Activated T-helper 1 cell treated with Interleukin-2 at 50 U/mL for 16 hours (primary cell): ENCODE data around the gene ROPN1L.

ENCODE experiments used
- DNase-seq: peaks from one replicate; pipeline ENCODE4 v3.0.0-alpha.2; 2020; ENCODE audit warnings: low read depth

Gene ROPN1L

GRCh38 chr5:10431415-10431814 lies 10.3 kb upstream of the ROPN1L start:
- DNase-seq, result no peak

DNA sequence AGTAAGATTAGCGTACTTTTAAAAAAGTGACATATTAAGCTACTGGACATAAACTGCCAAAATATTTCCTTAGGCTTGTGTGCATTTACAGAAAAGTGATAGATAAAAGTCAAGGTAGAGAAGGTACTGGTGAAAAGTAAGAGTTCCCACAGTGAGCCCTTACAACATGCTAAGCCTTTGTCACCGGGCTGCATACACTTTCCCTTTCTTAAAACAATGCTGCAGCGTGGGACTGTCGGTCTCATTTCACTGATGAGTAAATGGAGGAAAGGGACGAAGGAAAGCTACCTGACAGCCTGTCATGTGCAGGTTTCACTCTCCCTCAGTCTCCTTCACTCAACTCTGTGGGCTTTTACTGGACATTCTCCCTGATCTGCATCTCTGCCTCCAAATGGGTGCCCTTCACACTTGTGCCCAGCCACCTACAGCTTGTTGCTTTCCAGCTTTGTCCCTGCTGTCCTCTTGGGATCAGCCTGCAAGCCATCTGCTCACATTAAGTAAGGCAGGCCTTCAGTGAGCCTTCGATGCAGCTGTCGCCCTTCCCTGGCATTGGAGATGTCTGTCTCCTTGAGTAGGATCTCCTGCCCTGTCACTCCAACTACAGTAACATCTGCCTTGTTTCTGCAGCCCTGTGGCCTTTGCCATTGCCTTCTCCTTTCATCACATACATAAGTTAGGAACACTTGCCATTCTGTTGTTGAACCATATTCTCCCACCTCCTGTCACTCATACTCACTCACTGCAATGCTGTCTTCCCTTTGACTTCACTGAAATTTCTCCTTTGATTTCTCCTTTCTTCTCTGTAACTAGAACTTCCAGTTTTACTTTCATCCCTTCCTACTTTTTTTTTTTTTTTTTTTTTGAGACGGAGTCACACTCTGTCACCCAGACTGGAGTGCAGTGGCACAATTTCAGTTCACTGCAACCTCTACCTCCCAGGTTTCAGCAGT lies 9.3 kb upstream of the ROPN1L start:
- DNase-seq, result no peak

DNA sequence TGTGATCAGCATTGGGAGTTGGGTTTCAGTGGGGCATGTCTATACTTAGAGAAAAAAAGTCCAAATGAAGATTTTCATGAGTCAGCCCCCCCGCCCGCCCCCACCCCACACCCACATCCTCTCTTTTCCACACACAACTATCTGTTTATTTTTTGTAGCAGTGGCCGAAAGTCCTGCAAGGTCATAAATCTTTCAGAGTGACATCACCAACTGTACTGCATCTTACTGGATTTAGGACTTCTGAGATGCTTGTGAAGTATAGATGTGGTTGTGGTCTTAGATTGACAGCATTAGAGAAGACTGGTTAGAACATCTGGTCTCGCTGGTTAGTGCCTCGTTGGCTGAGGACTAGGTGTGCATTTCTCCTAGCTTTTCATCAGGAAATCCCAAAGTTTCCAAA lies 7.3 kb upstream of the ROPN1L start:
- DNase-seq, result no peak

- DNase-seq, result no peak
Observed at GRCh38 chr5:10438301-10438700, 3.4 kb upstream of the ROPN1L start.

DNA sequence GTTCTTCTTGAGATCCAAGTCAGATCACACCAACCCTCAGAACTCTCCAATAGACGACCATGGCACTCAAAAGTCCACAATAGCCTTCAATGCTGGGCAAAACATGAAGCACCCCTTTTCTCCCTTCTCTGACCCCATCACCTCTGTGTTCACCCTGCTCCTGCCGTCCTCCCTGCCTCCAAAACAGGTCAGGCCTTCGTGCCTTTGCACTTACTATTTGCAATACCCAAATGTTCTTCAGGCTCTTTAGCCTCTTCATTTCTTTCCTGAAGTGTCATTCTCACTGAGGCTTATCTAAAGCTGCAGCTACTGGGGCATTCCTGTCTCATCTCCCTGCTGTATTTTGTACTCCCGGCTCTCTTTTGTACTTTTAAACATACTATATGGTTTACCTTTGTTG lies 2.0 kb upstream of the ROPN1L start:
- no peak for DNase-seq

DNA sequence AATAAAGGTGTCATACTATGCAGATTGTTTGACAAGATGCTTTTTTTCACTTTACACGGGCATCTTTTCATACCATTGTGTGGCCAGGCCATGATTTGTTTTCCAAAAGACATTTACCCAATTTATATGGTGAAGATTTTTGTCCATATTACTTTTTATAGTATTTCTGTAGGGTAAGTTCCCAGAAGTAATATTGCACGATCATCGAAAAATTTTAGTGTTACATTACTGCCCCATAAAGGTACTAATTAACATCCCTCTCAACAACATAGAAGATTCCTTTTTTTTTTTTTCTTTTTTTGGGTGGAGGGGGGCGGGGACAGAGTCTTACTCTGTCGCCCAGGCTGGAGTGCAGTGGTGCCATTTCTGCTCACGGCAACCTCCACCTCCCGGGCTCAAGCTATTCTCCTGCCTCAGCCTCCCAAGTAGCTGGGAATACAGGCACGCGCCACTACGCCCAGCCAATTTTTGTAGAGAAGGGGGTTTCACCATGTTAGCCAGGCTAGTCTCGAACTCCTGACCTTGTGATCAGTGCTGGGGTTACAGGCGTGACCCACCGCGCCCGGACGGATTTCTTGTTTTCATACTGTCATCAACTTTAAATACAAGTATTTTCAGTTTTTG lies 1.2 kb upstream of the ROPN1L start:
- no peak for DNase-seq

DNA sequence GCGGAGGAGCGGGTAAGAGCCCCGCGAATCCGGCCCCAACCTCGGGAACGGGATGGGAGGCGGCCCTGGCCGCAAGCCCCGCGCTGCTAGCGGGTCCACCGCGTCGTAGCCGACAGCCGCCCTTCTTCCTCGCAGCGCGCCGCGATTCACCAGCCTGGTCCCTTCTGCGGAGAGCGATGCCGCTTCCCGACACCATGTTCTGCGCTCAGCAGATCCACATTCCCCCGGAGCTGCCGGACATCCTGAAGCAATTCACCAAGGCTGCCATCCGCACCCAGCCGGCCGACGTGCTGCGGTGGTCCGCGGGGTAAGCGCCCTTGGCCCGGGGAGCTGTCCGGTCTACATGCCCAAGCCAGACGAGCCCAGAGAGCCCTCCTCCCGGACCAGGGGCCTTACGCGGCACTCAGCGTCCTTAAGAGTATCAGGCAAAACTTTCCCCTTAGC lies 335 bp downstream of the ROPN1L start:
- DNase-seq, result no peak

- DNase-seq, result no peak
Observed at GRCh38 chr5:10442576-10442975, 897 bp downstream of the ROPN1L start.

DNA sequence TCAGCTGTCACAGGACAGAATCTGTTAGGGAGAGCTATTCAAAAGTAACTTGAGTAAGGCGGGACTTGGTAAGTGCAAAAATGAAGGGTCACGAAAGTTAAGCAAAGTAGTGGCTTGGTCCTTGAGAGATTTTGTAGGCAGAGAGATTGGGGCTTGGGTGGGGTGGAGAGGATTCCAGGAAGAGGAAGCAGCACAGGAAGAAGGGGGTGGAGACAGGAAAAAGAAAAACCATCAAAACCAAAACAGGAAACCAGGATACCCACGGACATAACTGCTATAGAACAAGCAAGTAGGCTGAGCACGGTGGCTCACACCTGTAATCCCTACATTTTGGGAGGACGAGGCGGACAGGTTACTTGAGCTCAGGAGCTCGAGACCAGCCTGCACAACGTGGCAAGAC lies 3.7 kb downstream of the ROPN1L start:
- DNase-seq, result no peak

- no peak for DNase-seq
Observed at GRCh38 chr5:10446490-10446889, 4.8 kb downstream of the ROPN1L start.

- no peak for DNase-seq
Observed at GRCh38 chr5:10447041-10447440, 5.4 kb downstream of the ROPN1L start.

GRCh38 chr5:10448754-10449360 lies 7.2 kb downstream of the ROPN1L start:
- DNase-seq, result no peak

DNA sequence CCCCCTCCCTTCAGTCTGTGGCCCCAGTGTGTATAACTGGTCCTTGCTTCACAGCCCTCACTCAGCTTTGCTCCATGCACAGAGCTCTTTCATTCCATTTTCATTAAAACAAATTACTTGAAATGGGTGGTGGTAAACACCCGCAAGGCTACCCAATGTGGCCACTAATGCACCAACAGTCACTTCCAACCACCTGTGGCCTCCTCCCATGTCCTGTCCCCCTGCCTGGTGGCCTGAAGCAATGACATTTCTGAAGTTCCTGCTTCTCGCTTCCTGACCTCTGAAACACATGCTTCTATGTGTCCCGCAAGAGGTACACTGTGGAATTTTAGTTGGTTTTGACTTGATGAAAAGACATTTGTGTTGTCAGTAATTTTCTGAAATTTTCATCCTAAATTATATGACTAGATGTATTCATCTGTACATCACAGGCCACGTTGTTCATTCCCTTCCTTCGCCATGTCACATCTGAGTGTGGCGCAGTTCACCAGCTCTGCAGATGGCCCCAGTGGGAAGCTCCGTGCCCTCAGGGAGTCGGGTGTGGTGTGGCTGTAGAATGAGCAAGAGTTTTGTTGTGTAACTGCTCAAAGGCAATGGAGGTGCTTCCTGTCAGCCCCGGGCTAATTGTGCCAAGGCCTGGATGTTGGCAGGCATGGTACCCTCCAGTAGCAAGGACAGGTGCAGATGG lies 9.6 kb downstream of the ROPN1L start:
- DNase-seq, result no peak

DNA sequence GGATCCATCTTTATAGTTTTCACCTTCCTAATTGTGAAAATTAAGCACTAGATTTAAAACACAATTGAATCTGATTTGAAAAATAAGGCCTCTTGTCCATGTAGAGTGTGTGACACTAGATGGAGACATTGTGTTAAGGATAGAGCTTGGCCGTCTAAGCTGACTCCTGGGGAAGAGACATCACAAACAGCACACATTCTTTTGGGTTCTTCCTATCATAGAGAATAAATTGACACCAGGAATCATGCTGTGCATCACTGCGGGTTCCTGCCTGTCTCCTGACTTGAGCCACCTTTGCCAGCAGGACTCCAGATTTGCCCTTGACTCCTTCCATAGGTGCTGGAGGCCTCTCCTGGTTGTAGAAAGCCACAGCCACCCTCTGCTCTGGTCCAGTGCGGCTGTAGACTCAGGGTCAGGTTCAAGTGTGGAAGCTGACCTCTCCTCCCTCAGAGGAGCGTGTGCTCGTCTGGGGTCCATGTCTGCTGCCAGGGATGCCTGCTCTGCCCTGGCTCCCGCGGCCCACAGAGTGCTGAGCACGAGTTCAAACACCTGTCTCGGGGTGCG lies 11.2 kb downstream of the ROPN1L start:
- no peak for DNase-seq

DNA sequence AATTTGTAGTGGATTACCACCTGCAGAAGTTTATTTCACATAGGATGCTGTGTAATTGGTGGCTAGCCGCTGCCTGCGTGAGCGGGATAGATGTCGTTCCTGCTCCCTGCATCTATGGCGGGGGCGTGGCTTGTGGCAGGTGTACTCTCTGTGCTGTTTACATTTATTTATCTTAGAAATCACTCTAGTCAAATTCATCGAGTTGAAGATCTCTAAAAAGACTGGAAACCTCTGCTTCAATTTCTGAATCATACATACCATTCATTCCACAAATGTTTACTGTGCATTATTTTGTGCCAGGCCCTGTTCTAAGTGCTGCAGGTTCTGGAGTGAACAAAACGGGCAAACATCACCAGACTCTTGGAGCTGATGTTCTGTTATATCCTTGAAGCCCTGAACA lies 11.9 kb downstream of the ROPN1L start:
- no peak for DNase-seq

- DNase-seq, result no peak
Observed at GRCh38 chr5:10454591-10455276, 13.1 kb downstream of the ROPN1L start.

GRCh38 chr5:10455277-10455670 lies 13.6 kb downstream of the ROPN1L start:
- DNase-seq, result no peak

GRCh38 chr5:10456583-10457420 lies 15.1 kb downstream of the ROPN1L start:
- no peak for DNase-seq

DNA sequence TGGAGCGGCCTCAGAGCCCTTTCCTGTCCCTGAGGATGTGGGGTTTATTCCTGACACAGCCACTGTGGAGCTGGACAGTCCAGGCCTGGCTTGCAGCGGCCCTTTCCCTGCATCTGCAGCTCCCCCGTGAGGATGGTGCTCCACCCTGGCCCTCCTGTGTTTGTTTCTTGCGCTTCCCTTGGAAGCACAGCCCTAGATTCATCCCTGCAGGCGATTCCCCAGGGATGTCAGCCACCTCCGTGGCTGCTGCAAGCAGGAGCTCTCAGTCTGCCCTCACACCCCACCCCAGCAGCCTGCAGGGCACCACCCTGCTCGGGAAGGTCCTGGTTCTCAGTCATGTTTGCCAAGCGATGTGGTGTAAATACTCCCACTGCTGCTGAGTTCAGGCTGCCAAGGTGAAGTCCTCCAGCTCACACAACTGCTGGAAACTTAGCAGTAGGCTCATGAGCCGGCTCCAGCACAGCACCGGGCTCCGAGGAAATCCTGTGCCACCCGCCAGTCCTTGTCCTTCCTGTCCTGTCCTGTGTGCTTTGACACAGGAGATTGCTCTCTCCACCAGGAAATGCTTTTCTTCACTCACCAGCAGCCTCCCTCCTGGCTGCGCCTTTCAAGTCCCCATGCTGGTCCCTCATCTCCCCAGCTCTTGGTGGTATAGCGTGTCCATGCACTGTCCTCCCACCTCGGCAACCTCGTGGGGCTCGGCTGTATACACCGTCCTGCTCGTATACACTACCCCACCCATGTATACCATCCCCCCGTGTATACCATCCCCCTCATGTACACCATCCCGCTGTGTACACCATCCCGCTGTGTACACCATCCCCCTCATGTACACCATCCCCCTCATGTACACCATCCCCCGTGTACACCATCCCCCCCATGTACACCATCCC lies 16.2 kb downstream of the ROPN1L start:
- DNase-seq, result no peak
